ENCODE data around the gene LRRTM4.
A peak's percentile ranks its signal among the peaks of the same experiment; 100 is the strongest.

LRRTM4 gene

GRCh38 chr2:77521931-77522470, at the start of gene LRRTM4:
Gene LRRTM4 (minus strand): TSS chr2:77522376.
- no peak for DNase-seq (ENCODE audit: low read depth, low spot score)

GRCh38 chr2:77571545-77571944, 49.4 kb upstream of the LRRTM4 start:
- DNase-seq (ENCODE audit: low read depth, low spot score) = no peak

- DNase-seq (ENCODE audit: low read depth, low spot score) = no peak
These were observed 45.5 kb upstream of the LRRTM4 start for GRCh38 chr2:77567723-77568122.

- DNase-seq (ENCODE audit: low read depth, low spot score) = no peak
These were observed 44.4 kb upstream of the LRRTM4 start for GRCh38 chr2:77566582-77566981.

GRCh38 chr2:77566131-77566530, 44.0 kb upstream of the LRRTM4 start:
- no peak for DNase-seq (ENCODE audit: low read depth, low spot score)

GRCh38 chr2:77552956-77553355, 30.8 kb upstream of the LRRTM4 start:
- DNase-seq (ENCODE audit: low read depth, low spot score) = no peak

GRCh38 chr2:77538031-77538430, 15.9 kb upstream of the LRRTM4 start:
- no peak for DNase-seq (ENCODE audit: low read depth, low spot score)

- DNase-seq (ENCODE audit: low read depth, low spot score) = no peak
These were observed 712 bp upstream of the LRRTM4 start for GRCh38 chr2:77522888-77523287.

- no peak for DNase-seq (ENCODE audit: low read depth, low spot score)
These were observed 656 bp downstream of the LRRTM4 start for GRCh38 chr2:77521548-77521891.

GRCh38 chr2:77520641-77521547, 1.3 kb downstream of the LRRTM4 start:
- DNase-seq (ENCODE audit: low read depth, low spot score) = no peak

GRCh38 chr2:77519888-77520506, 2.2 kb downstream of the LRRTM4 start:
- no peak for DNase-seq (ENCODE audit: low read depth, low spot score)

- no peak for DNase-seq (ENCODE audit: low read depth, low spot score)
These were observed 2.9 kb downstream of the LRRTM4 start for GRCh38 chr2:77519164-77519887.

GRCh38 chr2:77518311-77518710, 3.9 kb downstream of the LRRTM4 start:
- no peak for DNase-seq (ENCODE audit: low read depth, low spot score)

GRCh38 chr2:77513191-77513590, 9.0 kb downstream of the LRRTM4 start:
- DNase-seq (ENCODE audit: low read depth, low spot score) = no peak

- peak; percentile 4 for DNase-seq (ENCODE audit: low read depth, low spot score)
These were observed 9.7 kb downstream of the LRRTM4 start for GRCh38 chr2:77512507-77512906.

- no peak for DNase-seq (ENCODE audit: low read depth, low spot score)
These were observed 13.7 kb downstream of the LRRTM4 start for GRCh38 chr2:77508511-77508910.

- DNase-seq (ENCODE audit: low read depth, low spot score) = no peak
These were observed 14.5 kb downstream of the LRRTM4 start for GRCh38 chr2:77507657-77508056.

GRCh38 chr2:77488141-77488540, 34.0 kb downstream of the LRRTM4 start:
- DNase-seq (ENCODE audit: low read depth, low spot score) = no peak

- no peak for DNase-seq (ENCODE audit: low read depth, low spot score)
These were observed 34.9 kb downstream of the LRRTM4 start for GRCh38 chr2:77487074-77487803.

GRCh38 chr2:77484026-77484425, 38.1 kb downstream of the LRRTM4 start:
- no peak for DNase-seq (ENCODE audit: low read depth, low spot score)

GRCh38 chr2:77479895-77480294, 42.3 kb downstream of the LRRTM4 start:
- DNase-seq (ENCODE audit: low read depth, low spot score) = no peak

GRCh38 chr2:77479395-77479794, 42.8 kb downstream of the LRRTM4 start:
- no peak for DNase-seq (ENCODE audit: low read depth, low spot score)

All from brain pericyte (primary cell).